ENCODE data around the gene SPATA9. TPM values are rescaled to one million over a fixed set of nuclear protein-coding genes. Genes with fewer than 3 reads are reported as not detected.
A peak's percentile ranks its signal among the peaks of the same experiment; 100 is the strongest.

Gene SPATA9
- total RNA-seq, 4 donors from 2014 or later = 0.84 to 2.4 (median 1.4) TPM

- ATAC-seq (ENCODE audit: low FRiP score) (no peak), DNase-seq (ENCODE audit: low spot score) (no peak)
- TF ChIP-seq, protein P1, sequence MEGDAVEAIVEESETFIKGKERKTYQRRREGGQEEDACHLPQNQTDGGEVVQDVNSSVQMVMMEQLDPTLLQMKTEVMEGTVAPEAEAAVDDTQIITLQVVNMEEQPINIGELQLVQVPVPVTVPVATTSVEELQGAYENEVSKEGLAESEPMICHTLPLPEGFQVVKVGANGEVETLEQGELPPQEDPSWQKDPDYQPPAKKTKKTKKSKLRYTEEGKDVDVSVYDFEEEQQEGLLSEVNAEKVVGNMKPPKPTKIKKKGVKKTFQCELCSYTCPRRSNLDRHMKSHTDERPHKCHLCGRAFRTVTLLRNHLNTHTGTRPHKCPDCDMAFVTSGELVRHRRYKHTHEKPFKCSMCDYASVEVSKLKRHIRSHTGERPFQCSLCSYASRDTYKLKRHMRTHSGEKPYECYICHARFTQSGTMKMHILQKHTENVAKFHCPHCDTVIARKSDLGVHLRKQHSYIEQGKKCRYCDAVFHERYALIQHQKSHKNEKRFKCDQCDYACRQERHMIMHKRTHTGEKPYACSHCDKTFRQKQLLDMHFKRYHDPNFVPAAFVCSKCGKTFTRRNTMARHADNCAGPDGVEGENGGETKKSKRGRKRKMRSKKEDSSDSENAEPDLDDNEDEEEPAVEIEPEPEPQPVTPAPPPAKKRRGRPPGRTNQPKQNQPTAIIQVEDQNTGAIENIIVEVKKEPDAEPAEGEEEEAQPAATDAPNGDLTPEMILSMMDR (IDR thresholded peaks at IDR 0.05) = no peak
Observed at GRCh38 chr5:95670568-95670967, 12.2 kb downstream of the SPATA9 start.

GRCh38 chr5:95669985-95670384 lies 12.8 kb downstream of the SPATA9 start:
- ATAC-seq (ENCODE audit: low FRiP score) = no peak

DNA sequence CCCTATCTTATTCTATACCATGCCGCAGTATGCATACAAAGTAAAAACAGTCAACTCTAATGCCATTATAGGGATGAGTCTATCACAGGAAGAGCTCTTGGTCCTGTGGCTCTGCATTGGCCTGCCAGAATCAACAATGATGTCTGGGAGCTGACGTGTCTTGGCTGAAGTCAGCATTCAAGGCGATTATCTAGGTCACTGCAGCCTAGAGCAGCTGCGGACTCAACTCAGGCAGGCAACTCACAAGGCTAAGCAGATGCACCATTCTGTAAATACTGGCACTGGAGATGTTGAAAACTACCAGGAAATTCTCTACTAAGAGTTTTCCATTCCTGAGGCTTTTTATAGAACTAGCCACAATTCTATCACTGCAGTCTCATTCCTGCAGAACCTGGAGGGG lies 13.3 kb downstream of the SPATA9 start:
- ATAC-seq (ENCODE audit: low FRiP score) (peak; percentile 54), DNase-seq (ENCODE audit: low spot score) (no peak)
- TF ChIP-seq, protein P1 (IDR thresholded peaks at IDR 0.05) = no peak

More at GRCh38 chr5:95669985-95670384, 12.8 kb downstream of the SPATA9 start:
- no peak for DNase-seq (ENCODE audit: low spot score)
- TF ChIP-seq, protein P1 (IDR thresholded peaks at IDR 0.05) = no peak

DNA sequence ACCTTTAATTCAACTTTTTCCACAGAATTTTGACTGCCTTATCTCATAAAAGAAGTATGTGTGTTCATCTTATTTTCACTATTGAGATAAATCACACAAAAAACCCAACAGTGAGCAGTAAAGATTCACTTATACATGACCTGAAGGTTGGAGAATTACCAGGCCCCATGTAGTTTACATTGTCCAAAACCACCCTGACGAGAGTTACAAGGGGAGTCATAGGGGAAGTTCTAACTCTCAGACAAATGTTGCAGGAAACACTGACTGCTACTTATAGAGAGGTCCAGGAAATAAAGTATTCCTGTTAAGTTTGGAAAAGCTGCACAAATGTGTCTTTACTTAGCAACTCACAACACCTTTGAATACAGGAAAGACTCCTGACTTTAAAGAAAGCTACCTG lies 14.1 kb downstream of the SPATA9 start:
- DNase-seq (ENCODE audit: low spot score) (no peak), ATAC-seq (ENCODE audit: low FRiP score) (no peak)
- TF ChIP-seq, protein P1 (IDR thresholded peaks at IDR 0.05) = no peak

DNA sequence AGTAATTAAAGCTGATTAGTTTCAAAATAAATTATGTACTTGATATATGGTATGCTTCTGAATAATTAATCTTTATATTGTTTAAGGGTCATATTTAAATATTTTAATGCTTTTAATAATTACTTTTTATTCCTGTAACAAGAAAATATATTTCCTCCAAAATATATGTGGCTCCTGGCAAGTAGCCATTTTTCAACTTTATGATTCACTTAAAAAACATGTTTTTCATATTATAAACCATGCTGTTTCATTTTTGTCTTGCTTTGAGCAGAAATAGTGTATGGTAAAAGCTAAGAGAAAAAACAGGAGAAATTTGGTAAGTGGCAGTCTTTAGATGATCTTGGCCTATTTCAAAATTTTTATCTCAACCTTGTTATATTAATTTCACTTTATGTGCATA lies 14.6 kb downstream of the SPATA9 start:
- DNase-seq (ENCODE audit: low spot score) = no peak
- ATAC-seq (ENCODE audit: low FRiP score) = no peak
- TF ChIP-seq, protein P1 (IDR thresholded peaks at IDR 0.05) = no peak

DNA sequence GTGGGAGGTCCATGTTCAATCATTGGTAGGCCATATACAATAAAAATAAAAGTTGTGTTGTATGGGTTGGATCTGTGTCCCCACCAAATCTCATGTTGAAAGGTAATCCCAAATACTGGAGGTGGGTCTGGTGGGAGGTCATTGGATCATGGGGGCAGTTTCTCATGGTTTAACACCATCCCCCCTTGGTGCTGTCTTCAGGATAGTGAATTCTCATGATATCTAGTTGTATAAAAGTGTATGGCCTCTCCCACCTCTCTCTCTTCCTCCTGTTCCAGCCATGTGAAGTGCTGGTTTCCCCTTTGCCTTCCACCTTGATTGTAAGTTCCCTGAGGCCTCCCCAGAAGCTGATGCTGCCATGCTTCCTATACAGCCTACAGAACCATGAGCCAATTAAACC lies 15.1 kb downstream of the SPATA9 start:
- TF ChIP-seq, protein P1 (IDR thresholded peaks at IDR 0.05) = no peak
- ATAC-seq (ENCODE audit: low FRiP score) (no peak), DNase-seq (ENCODE audit: low spot score) (no peak)

- DNase-seq (ENCODE audit: low spot score) (no peak), ATAC-seq (ENCODE audit: low FRiP score) (no peak)
- TF ChIP-seq, protein P1 (IDR thresholded peaks at IDR 0.05) = no peak
Observed at GRCh38 chr5:95667061-95667618, 15.7 kb downstream of the SPATA9 start.
